ENCODE results near the gene ITSN1.

DNA sequence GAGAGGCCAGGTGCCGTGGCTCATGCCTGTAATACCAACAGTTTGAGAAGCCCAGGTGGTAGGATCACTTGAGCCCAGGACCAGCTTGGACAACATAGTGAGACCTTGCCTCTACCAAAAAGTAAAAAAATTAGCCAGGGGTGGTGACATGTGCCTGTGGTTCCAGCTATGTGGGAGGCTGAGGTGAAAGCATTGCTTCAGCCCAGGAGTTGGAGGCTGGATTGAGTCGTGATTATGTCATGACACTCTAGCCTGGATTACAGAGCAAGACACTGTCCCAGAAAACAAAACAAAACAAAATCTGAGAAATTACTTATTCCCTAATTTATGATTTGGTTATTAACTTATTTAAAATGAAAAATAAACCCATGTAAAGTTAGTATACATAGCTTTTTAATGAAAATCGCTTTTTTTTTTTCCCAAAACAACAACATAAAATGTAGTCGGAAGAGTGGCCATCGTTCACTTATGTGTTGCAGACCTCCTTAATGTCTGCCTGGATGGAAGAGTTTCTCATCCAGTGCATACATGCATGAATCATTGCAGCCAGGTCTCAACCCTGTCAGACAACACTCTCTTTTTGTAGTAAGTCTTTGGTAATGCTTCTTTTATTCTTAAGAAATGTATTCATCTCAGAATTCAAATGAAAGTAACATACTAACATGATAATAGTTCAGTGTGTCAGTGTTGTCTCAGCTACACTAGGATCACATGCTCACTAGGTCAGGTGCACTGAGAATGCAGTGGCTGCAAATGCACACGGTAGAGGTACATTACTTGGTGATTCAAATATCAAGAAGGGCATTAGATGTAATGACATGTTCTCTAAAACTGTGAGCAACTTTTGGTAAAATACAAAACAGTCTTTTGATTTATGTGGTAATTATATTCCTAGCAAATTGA is 28.0 kb downstream of the ITSN1 start:
- TF ChIP-seq POLR2A (IDR thresholded peaks at IDR 0.05), result no peak
- TF ChIP-seq, protein P1, sequence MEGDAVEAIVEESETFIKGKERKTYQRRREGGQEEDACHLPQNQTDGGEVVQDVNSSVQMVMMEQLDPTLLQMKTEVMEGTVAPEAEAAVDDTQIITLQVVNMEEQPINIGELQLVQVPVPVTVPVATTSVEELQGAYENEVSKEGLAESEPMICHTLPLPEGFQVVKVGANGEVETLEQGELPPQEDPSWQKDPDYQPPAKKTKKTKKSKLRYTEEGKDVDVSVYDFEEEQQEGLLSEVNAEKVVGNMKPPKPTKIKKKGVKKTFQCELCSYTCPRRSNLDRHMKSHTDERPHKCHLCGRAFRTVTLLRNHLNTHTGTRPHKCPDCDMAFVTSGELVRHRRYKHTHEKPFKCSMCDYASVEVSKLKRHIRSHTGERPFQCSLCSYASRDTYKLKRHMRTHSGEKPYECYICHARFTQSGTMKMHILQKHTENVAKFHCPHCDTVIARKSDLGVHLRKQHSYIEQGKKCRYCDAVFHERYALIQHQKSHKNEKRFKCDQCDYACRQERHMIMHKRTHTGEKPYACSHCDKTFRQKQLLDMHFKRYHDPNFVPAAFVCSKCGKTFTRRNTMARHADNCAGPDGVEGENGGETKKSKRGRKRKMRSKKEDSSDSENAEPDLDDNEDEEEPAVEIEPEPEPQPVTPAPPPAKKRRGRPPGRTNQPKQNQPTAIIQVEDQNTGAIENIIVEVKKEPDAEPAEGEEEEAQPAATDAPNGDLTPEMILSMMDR (IDR thresholded peaks at IDR 0.05), result no peak
- TF ChIP-seq POLR2AphosphoS5 (IDR thresholded peaks at IDR 0.05), result no peak
- TF ChIP-seq EP300 (IDR thresholded peaks at IDR 0.05), result no peak
